Mesenchymal stem cell (in vitro differentiated cells and primary cell): Measurements from ENCODE around the gene NFIB.
A peak's percentile ranks its signal among the peaks of the same experiment; 100 is the strongest.

ENCODE experiments used
- DNase-seq: peaks from one replicate; pipeline ENCODE4 v3.0.0-alpha.2; 2013
- H2AFZ ChIP-seq: one replicate; pipeline ENCODE4 v1.6.1; 2013; ENCODE audit warnings: low read depth, mild to moderate bottlenecking, control low read depth, inconsistent platforms, low read length, moderate library complexity
- H2AK5ac ChIP-seq: 2 replicates; pipeline ENCODE4 v1.6.1; 2013; ENCODE audit warnings: low read length, moderate library complexity, mild to moderate bottlenecking, inconsistent platforms; ENCODE audit not compliant: severe bottlenecking
- H2BK120ac ChIP-seq: one replicate; pipeline ENCODE4 v1.6.1; 2013; ENCODE audit warnings: low read depth, mild to moderate bottlenecking, inconsistent platforms, low read length, moderate library complexity
- H2BK12ac ChIP-seq, 2 experiments: one replicate each; pipeline ENCODE4 v1.6.1; 2013; ENCODE audit warnings: inconsistent platforms in 2 of 2, low read length in 2 of 2, mild to moderate bottlenecking in 2 of 2, moderate library complexity in 2 of 2, control low read depth in 1 of 2
- H2BK15ac ChIP-seq: one replicate; pipeline ENCODE4 v1.6.1; 2013; ENCODE audit warnings: mild to moderate bottlenecking, low read depth, inconsistent platforms; ENCODE audit not compliant: poor library complexity, severe bottlenecking
- H2BK5ac ChIP-seq: 2 replicates; pipeline ENCODE4 v1.6.1; 2013; ENCODE audit warnings: low read depth, mild to moderate bottlenecking, low read length, control low read depth, inconsistent platforms; ENCODE audit not compliant: poor library complexity, severe bottlenecking
- H3K14ac ChIP-seq, 2 experiments: one replicate each; pipeline ENCODE4 v1.6.1; 2013; ENCODE audit warnings: inconsistent platforms in 2 of 2, low read length in 2 of 2, control low read depth in 1 of 2, mild to moderate bottlenecking in 1 of 2, moderate library complexity in 1 of 2
- H3K18ac ChIP-seq, 2 experiments: one replicate each; pipeline ENCODE4 v1.6.1; 2013; ENCODE audit warnings: inconsistent platforms in 2 of 2, low read length in 2 of 2, control low read depth in 1 of 2, low read depth in 1 of 2, mild to moderate bottlenecking in 1 of 2
- H3K23ac ChIP-seq, 2 experiments: one replicate each; pipeline ENCODE4 v1.6.1; 2013; ENCODE audit warnings: inconsistent platforms in 2 of 2, low read length in 2 of 2, mild to moderate bottlenecking in 2 of 2, moderate library complexity in 2 of 2, control low read depth in 1 of 2
- H3K27ac ChIP-seq: 2 replicates; pipeline ENCODE4 v1.5.1; 2013; ENCODE audit warnings: mild to moderate bottlenecking, moderate library complexity, low read length, control low read depth, inconsistent platforms; ENCODE audit not compliant: poor library complexity, severe bottlenecking
- H3K27me3 ChIP-seq, 2 experiments: 2 replicates each; pipeline versions ENCODE4 v1.6.1 to v1.7.0; 2013; ENCODE audit warnings: low read length in 2 of 2, mild to moderate bottlenecking in 2 of 2, moderate library complexity in 2 of 2, control low read depth in 1 of 2, inconsistent platforms in 1 of 2; ENCODE audit not compliant: control insufficient read depth in 1 of 2, insufficient read depth in 1 of 2
- H3K36me3 ChIP-seq, 2 experiments: 2 replicates each; pipeline versions ENCODE4 v1.6.1 to v1.7.0; 2013; ENCODE audit warnings: low read length in 2 of 2, control low read depth in 1 of 2, inconsistent platforms in 1 of 2, low read depth in 1 of 2, mild to moderate bottlenecking in 1 of 2; ENCODE audit not compliant: insufficient read depth in 2 of 2, control insufficient read depth in 1 of 2
- H3K4ac ChIP-seq, 2 experiments: one replicate each; pipeline ENCODE4 v1.6.1; 2013; ENCODE audit warnings: inconsistent platforms in 2 of 2, low read length in 2 of 2, mild to moderate bottlenecking in 2 of 2, moderate library complexity in 2 of 2, control low read depth in 1 of 2, low read depth in 1 of 2
- H3K4me1 ChIP-seq: 2 replicates; pipeline ENCODE4 v1.6.1; 2013; ENCODE audit warnings: low read depth, low read length, control low read depth; ENCODE audit not compliant: control insufficient read depth, insufficient read depth
- H3K4me2 ChIP-seq: 2 replicates; pipeline ENCODE4 v1.6.1; 2013; ENCODE audit warnings: low read length, mild to moderate bottlenecking, inconsistent platforms; ENCODE audit not compliant: poor library complexity, severe bottlenecking
- H3K4me3 ChIP-seq, 2 experiments: 2 replicates each; pipeline versions ENCODE4 v1.5.1 to v1.7.0; 2013; ENCODE audit warnings: low read length in 2 of 2, mild to moderate bottlenecking in 2 of 2, control low read depth in 1 of 2, low read depth in 1 of 2; ENCODE audit not compliant: insufficient read depth in 1 of 2
- H3K79me1 ChIP-seq: replicated peaks from 2 replicates; pipeline ENCODE4 v1.6.1; 2013; ENCODE audit warnings: mild to moderate bottlenecking, control low read depth, low read length, inconsistent platforms; ENCODE audit not compliant: poor library complexity, severe bottlenecking
- H3K9ac ChIP-seq: 2 replicates; pipeline ENCODE4 v1.7.0; 2013; ENCODE audit warnings: mild to moderate bottlenecking, low read length, moderate library complexity
- H3K9me3 ChIP-seq: 2 replicates; pipeline ENCODE4 v1.7.0; 2013; ENCODE audit warnings: mild to moderate bottlenecking, low read length; ENCODE audit not compliant: control insufficient read depth
- H4K8ac ChIP-seq: one replicate; pipeline ENCODE4 v1.6.1; 2013; ENCODE audit warnings: inconsistent platforms, mild to moderate bottlenecking, low read length, moderate library complexity
- H4K91ac ChIP-seq: one replicate; pipeline ENCODE4 v1.6.1; 2013; ENCODE audit warnings: mild to moderate bottlenecking, low read length, inconsistent platforms
- WGBS: methylation state at CpG from one replicate; pipeline ENCODE4 v1.1.7; 2013; ENCODE audit warnings: mixed read lengths; 5-methylcytosine and 5-hydroxymethylcytosine counted together

The NFIB gene

GRCh38 chr9:14212697-14213420, 101.1 kb downstream of the NFIB start:
- Histone ChIP-seq H2BK12ac (no peak overlapping the region), H2BK120ac (no peak overlapping the region), H3K4ac (no peak overlapping the region), H3K9me3 (no peaks in the 10 kb centered on the region), H3K36me3 (no peaks in the 10 kb centered on the region), H3K23ac (no peak overlapping the region), H3K14ac (no peak overlapping the region), H3K27ac (no peak overlapping the region), H3K18ac (no peak overlapping the region), H4K91ac (no peak overlapping the region), H3K4me2 (no peak overlapping the region), H2AFZ (no peak overlapping the region), H2BK15ac (no peak overlapping the region), H3K9ac (no peak overlapping the region), H2BK5ac (peak overlapping the region; percentile 23), H3K79me1 (peaks cover 24% of the 10 kb centered on the region), H4K8ac (no peak overlapping the region), H3K4me1 (peaks cover 1% of the 10 kb centered on the region), H3K4me3 (no peak overlapping the region), H2AK5ac (peak overlapping the region; percentile 80), H3K27me3 (no peaks in the 10 kb centered on the region)
- DNase-seq = no peak
- 99% methylated on average over 3 of the region's 5 CpGs for WGBS

GRCh38 chr9:14212077-14212476, 101.9 kb downstream of the NFIB start:
- Histone ChIP-seq H3K36me3 (no peaks in the 10 kb centered on the region), H2AFZ (no peak overlapping the region), H2AK5ac (no peak overlapping the region), H2BK15ac (no peak overlapping the region), H3K27me3 (no peaks in the 10 kb centered on the region), H2BK12ac (no peak overlapping the region), H3K27ac (no peak overlapping the region), H3K4me3 (no peak overlapping the region), H3K4ac (no peak overlapping the region), H4K91ac (no peak overlapping the region), H2BK120ac (no peak overlapping the region), H3K14ac (no peak overlapping the region), H3K9ac (peak overlapping the region; percentile 7), H3K79me1 (peaks cover 30% of the 10 kb centered on the region), H3K4me2 (no peak overlapping the region), H3K9me3 (no peaks in the 10 kb centered on the region), H4K8ac (no peak overlapping the region), H3K18ac (no peak overlapping the region), H3K4me1 (peaks cover 3% of the 10 kb centered on the region), H3K23ac (no peak overlapping the region), H2BK5ac (no peak overlapping the region)
- WGBS = 66% methylated on average over 1 of the region's 1 CpG
- DNase-seq = peak; percentile 29

DNA sequence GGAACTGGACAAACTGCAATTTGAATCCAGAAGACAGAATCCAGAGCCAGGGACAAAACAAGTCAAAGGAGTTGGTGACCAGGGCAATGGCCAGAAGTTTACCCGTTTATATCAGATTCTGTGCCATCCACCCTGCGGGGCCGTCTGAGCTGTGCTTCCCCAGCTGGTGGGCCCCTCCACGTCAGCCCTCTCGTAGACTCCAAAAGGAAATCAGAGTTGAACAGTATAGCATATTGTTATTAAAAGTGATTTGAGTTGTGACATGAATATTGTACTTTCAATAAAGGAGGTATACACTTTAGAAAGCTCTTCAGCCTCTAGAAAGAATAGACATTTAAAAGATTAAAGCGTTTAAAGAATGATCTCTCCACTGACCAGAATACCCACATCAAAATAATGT, 102.4 kb downstream of the NFIB start:
- Histone ChIP-seq H2BK5ac (no peak overlapping the region), H3K27me3 (no peaks in the 10 kb centered on the region), H3K9me3 (no peaks in the 10 kb centered on the region), H3K14ac (no peak overlapping the region), H3K9ac (no peak overlapping the region), H3K4me1 (peaks cover 3% of the 10 kb centered on the region), H3K36me3 (no peaks in the 10 kb centered on the region), H4K8ac (no peak overlapping the region), H3K23ac (no peak overlapping the region), H3K4me3 (no peak overlapping the region), H2BK15ac (no peak overlapping the region), H4K91ac (no peak overlapping the region), H2BK12ac (no peak overlapping the region), H2AFZ (no peak overlapping the region), H3K4ac (no peak overlapping the region), H3K79me1 (peaks cover 30% of the 10 kb centered on the region), H2BK120ac (no peak overlapping the region), H2AK5ac (no peak overlapping the region), H3K27ac (no peak overlapping the region), H3K4me2 (no peak overlapping the region), H3K18ac (no peak overlapping the region)
- 95% methylated on average over 5 of the region's 6 CpGs for WGBS
- DNase-seq = no peak

DNA sequence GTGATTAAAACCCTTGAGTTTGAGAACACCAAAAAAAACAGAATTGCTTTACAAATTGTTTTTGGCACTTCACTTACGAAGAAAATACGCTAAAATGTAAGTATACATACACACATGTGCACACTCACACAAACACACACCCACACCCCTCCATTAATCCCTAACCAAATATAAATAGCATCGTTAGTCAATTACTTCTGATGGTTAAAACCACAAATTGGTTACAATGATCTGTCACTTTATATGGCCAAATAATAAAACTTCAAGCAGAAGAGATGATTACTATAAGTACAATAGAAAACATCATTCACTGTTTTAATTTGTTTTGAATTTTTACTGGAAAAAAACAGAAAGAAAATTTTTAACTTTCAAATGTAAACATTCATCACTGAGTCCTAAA, 103.5 kb downstream of the NFIB start:
- Histone ChIP-seq H3K79me1 (peaks cover 27% of the 10 kb centered on the region), H3K18ac (no peak overlapping the region), H2BK5ac (no peak overlapping the region), H3K27ac (no peak overlapping the region), H3K9me3 (no peaks in the 10 kb centered on the region), H2BK12ac (no peak overlapping the region), H2AK5ac (no peak overlapping the region), H3K9ac (no peak overlapping the region), H3K36me3 (no peaks in the 10 kb centered on the region), H3K14ac (no peak overlapping the region), H3K4me1 (peaks cover 6% of the 10 kb centered on the region), H3K4ac (no peak overlapping the region), H3K23ac (no peak overlapping the region), H2BK120ac (no peak overlapping the region), H2BK15ac (no peak overlapping the region), H2AFZ (no peak overlapping the region), H3K4me2 (no peak overlapping the region), H3K4me3 (no peak overlapping the region), H4K8ac (no peak overlapping the region), H4K91ac (no peak overlapping the region), H3K27me3 (no peaks in the 10 kb centered on the region)
- DNase-seq = no peak
- WGBS = 79% methylated on average over 2 of the region's 3 CpGs
